HepG2 (cell line): ENCODE data around the gene DCST2. TPM values are rescaled to one million over a fixed set of nuclear protein-coding genes. Genes with fewer than 3 reads are reported as not detected.

Source experiments
- CENPT ChIP-seq: sonication (generic); formaldehyde crosslinking; IDR thresholded peaks from 2 replicates; pipeline ENCODE4 v1.8.0; 2022; ENCODE audit warnings: low read depth, mild to moderate bottlenecking, moderate library complexity, missing genetic modification reagents
- HMGA1 ChIP-seq: sonication (generic); formaldehyde crosslinking; conservative IDR thresholded peaks from 2 replicates; pipeline ENCODE4 v1.4.0; 2020; ENCODE audit warnings: missing genetic modification reagents
- KDM6A ChIP-seq: IDR thresholded peaks from 2 replicates; pipeline ENCODE4 v1.6.1; 2016; ENCODE audit warnings: low read depth
- MEIS2 ChIP-seq: sonication (generic); formaldehyde crosslinking; IDR thresholded peaks from 2 replicates; pipeline ENCODE4 v1.9.0; 2021; ENCODE audit warnings: mild to moderate bottlenecking, missing genetic modification reagents
- MXI1 ChIP-seq: IDR thresholded peaks from 3 replicates; pipeline ENCODE4 v1.6.1; 2012; ENCODE audit warnings: low read depth, low read length, inconsistent platforms, borderline replicate concordance
- NCOR1 ChIP-seq: fragments of 200-600 bp; sonication (generic); IDR thresholded peaks from 2 replicates; pipeline ENCODE4 v1.7.0; 2017; ENCODE audit warnings: antibody characterized with exemption, low read length, borderline replicate concordance
- PCBP2 ChIP-seq: fragments of 200-400 bp; formaldehyde crosslinking; optimal IDR thresholded peaks from 2 replicates; pipeline ENCODE3; 2018; ENCODE audit warnings: low read length, low read depth; ENCODE audit not compliant: poor library complexity, severe bottlenecking
- PHF8 ChIP-seq: sonication (generic); formaldehyde crosslinking; IDR thresholded peaks from 2 replicates; pipeline ENCODE4 v1.5.0; 2020; ENCODE audit warnings: missing genetic modification reagents
- RFX3 ChIP-seq: IDR thresholded peaks from 2 replicates; pipeline ENCODE4 v1.6.1; 2016; ENCODE audit warnings: missing biosample characterization, missing genetic modification reagents
- SP2 ChIP-seq: sonication (generic); formaldehyde crosslinking; IDR thresholded peaks from 2 replicates; pipeline ENCODE4 v1.5.1; 2020; ENCODE audit warnings: mild to moderate bottlenecking, missing genetic modification reagents
- ZBTB38 ChIP-seq: sonication (generic); formaldehyde crosslinking; IDR thresholded peaks from 2 replicates; pipeline ENCODE4 v1.5.1; 2020; ENCODE audit warnings: mild to moderate bottlenecking, missing genetic modification reagents
- ZBTB49 ChIP-seq: sonication (generic); formaldehyde crosslinking; IDR thresholded peaks from 2 replicates; pipeline ENCODE4 v1.4.0; 2020; ENCODE audit warnings: missing genetic modification reagents, borderline replicate concordance
- ZMYM2 ChIP-seq: sonication (generic); formaldehyde crosslinking; IDR thresholded peaks from 2 replicates; pipeline ENCODE4 v1.8.0; 2022; ENCODE audit warnings: mild to moderate bottlenecking, missing genetic modification reagents
- ZNF292 ChIP-seq: sonication (generic); formaldehyde crosslinking; IDR thresholded peaks from 2 replicates; pipeline ENCODE4 v1.8.1; 2022; ENCODE audit warnings: mild to moderate bottlenecking, low read depth, missing genetic modification reagents, borderline replicate concordance
- ZNF558 ChIP-seq: sonication (generic); formaldehyde crosslinking; IDR thresholded peaks from 2 replicates; pipeline ENCODE4 v1.9.0; 2022; ENCODE audit warnings: mild to moderate bottlenecking, missing genetic modification reagents, borderline replicate concordance
- polyA plus RNA-seq, 8 experiments: library from polyadenylated mRNA; depleted of rRNA in 3 of 8; stranded (reverse) in 7 of 8; unstranded in 1 of 8; fragments of >200 nt; fragmentation: Illumina TruSeq in 4 of 8; extraction: Trizol in 4 of 8; gene quantifications; 2 replicates each; pipeline versions ENCODE4 v1.2.1 to v1.2.3, GENCODE V29; 2011 to 2016; ENCODE audit warnings: low read depth in 4 of 8, missing spikeins in 1 of 8, mixed read lengths in 1 of 8; ENCODE audit not compliant: insufficient read depth in 1 of 8
- total RNA-seq, 5 experiments: library from RNA; depleted of rRNA; stranded (reverse); fragments of >200 nt; fragmentation: Illumina TruSeq; extraction: Trizol; gene quantifications; 2 replicates each; pipeline ENCODE4 v1.2.3, GENCODE V29; 2016; ENCODE audit warnings: low read depth in 1 of 5
- TF ChIP-seq, protein P1 (sequence below): IDR thresholded peaks from 2 replicates; pipeline ENCODE4 v1.6.1; 2018; ENCODE audit warnings: missing genetic modification reagents, mild to moderate bottlenecking, missing compliant biosample characterization
- TF ChIP-seq, protein P2 (sequence below): sonication (generic); formaldehyde crosslinking; IDR thresholded peaks from 2 replicates; pipeline ENCODE4 v1.5.1; 2020; ENCODE audit warnings: mild to moderate bottlenecking, missing genetic modification reagents, moderate library complexity
- TF ChIP-seq, protein P3 (sequence below): IDR thresholded peaks from 2 replicates; pipeline ENCODE4 v1.6.1; 2016; ENCODE audit warnings: missing compliant biosample characterization, missing genetic modification reagents, borderline replicate concordance
- TF ChIP-seq, protein P4 (sequence below): sonication (generic); formaldehyde crosslinking; IDR thresholded peaks from 2 replicates; pipeline ENCODE4 v1.4.0; 2020; ENCODE audit warnings: missing genetic modification reagents

Gene DCST2
- total and polyA plus RNA-seq, 2 of the 13 experiments (the other 11 are each of a cell fraction or from before 2014, with no cell fraction given), result 0.74 TPM; not detected in 1

GRCh38 chr1:154970631-154971340 is 62.8 kb downstream of the DCST2 start, which contains the start of gene SHC1 (continued):
- TF ChIP-seq KDM6A (CRISPR knock-in tag), result no peak
- TF ChIP-seq CENPT (CRISPR knock-in tag), result no peak
- TF ChIP-seq NCOR1, result no peak
- peak; percentile 41; the same call in 1 of the 2 replicates for TF ChIP-seq SP2 (CRISPR knock-in tag)
- no peak for TF ChIP-seq ZNF558
- TF ChIP-seq HMGA1 (CRISPR knock-in tag), result no peak
- peak; percentile 72; the same call in 1 of the 3 replicates for TF ChIP-seq MXI1
- TF ChIP-seq, protein P1, sequence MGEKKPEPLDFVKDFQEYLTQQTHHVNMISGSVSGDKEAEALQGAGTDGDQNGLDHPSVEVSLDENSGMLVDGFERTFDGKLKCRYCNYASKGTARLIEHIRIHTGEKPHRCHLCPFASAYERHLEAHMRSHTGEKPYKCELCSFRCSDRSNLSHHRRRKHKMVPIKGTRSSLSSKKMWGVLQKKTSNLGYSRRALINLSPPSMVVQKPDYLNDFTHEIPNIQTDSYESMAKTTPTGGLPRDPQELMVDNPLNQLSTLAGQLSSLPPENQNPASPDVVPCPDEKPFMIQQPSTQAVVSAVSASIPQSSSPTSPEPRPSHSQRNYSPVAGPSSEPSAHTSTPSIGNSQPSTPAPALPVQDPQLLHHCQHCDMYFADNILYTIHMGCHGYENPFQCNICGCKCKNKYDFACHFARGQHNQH, result peak; percentile 55; the same call in 1 of the 2 replicates
- TF ChIP-seq PCBP2, result peak; percentile 26
- peak; percentile 77; the same call in 1 of the 2 replicates for TF ChIP-seq ZBTB38 (CRISPR knock-in tag)
- no peak for TF ChIP-seq PHF8 (CRISPR knock-in tag)
- no peak for TF ChIP-seq ZMYM2 (CRISPR knock-in tag)
- no peak for TF ChIP-seq RFX3 (CRISPR knock-in tag)
- TF ChIP-seq, protein P2, sequence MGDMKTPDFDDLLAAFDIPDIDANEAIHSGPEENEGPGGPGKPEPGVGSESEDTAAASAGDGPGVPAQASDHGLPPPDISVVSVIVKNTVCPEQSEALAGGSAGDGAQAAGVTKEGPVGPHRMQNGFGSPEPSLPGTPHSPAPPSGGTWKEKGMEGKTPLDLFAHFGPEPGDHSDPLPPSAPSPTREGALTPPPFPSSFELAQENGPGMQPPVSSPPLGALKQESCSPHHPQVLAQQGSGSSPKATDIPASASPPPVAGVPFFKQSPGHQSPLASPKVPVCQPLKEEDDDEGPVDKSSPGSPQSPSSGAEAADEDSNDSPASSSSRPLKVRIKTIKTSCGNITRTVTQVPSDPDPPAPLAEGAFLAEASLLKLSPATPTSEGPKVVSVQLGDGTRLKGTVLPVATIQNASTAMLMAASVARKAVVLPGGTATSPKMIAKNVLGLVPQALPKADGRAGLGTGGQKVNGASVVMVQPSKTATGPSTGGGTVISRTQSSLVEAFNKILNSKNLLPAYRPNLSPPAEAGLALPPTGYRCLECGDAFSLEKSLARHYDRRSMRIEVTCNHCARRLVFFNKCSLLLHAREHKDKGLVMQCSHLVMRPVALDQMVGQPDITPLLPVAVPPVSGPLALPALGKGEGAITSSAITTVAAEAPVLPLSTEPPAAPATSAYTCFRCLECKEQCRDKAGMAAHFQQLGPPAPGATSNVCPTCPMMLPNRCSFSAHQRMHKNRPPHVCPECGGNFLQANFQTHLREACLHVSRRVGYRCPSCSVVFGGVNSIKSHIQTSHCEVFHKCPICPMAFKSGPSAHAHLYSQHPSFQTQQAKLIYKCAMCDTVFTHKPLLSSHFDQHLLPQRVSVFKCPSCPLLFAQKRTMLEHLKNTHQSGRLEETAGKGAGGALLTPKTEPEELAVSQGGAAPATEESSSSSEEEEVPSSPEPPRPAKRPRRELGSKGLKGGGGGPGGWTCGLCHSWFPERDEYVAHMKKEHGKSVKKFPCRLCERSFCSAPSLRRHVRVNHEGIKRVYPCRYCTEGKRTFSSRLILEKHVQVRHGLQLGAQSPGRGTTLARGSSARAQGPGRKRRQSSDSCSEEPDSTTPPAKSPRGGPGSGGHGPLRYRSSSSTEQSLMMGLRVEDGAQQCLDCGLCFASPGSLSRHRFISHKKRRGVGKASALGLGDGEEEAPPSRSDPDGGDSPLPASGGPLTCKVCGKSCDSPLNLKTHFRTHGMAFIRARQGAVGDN (CRISPR knock-in tag), result peak; percentile 77
- TF ChIP-seq MEIS2 (CRISPR knock-in tag), result no peak
- TF ChIP-seq, protein P3, sequence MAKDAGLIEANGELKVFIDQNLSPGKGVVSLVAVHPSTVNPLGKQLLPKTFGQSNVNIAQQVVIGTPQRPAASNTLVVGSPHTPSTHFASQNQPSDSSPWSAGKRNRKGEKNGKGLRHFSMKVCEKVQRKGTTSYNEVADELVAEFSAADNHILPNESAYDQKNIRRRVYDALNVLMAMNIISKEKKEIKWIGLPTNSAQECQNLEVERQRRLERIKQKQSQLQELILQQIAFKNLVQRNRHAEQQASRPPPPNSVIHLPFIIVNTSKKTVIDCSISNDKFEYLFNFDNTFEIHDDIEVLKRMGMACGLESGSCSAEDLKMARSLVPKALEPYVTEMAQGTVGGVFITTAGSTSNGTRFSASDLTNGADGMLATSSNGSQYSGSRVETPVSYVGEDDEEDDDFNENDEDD, result no peak
- no peak for TF ChIP-seq ZBTB49 (CRISPR knock-in tag)
- TF ChIP-seq ZNF292 (CRISPR knock-in tag), result no peak
- TF ChIP-seq, protein P4, sequence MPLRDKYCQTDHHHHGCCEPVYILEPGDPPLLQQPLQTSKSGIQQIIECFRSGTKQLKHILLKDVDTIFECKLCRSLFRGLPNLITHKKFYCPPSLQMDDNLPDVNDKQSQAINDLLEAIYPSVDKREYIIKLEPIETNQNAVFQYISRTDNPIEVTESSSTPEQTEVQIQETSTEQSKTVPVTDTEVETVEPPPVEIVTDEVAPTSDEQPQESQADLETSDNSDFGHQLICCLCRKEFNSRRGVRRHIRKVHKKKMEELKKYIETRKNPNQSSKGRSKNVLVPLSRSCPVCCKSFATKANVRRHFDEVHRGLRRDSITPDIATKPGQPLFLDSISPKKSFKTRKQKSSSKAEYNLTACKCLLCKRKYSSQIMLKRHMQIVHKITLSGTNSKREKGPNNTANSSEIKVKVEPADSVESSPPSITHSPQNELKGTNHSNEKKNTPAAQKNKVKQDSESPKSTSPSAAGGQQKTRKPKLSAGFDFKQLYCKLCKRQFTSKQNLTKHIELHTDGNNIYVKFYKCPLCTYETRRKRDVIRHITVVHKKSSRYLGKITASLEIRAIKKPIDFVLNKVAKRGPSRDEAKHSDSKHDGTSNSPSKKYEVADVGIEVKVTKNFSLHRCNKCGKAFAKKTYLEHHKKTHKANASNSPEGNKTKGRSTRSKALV (CRISPR knock-in tag), result no peak
